GM20000 (cell line): ENCODE measurements around the gene OPTC.

Source experiments
- DNase-seq: peaks from one replicate; pipeline ENCODE4 v3.0.0; 2012; ENCODE audit warnings: low spot score
- CTCF ChIP-seq: IDR thresholded peaks from 2 replicates; pipeline ENCODE4 v1.5.1; 2012; ENCODE audit warnings: mild to moderate bottlenecking, control low read depth; ENCODE audit errors: extremely low read depth, missing control alignments

OPTC gene

GRCh38 chr1:203518541-203518940 lies 24.6 kb downstream of the OPTC start:
- no peak for DNase-seq

GRCh38 chr1:203519053-203519840 lies 25.3 kb downstream of the OPTC start:
- DNase-seq, result no peak
- no peak for TF ChIP-seq CTCF

More at GRCh38 chr1:203518541-203518940, 24.6 kb downstream of the OPTC start:
- TF ChIP-seq CTCF, result no peak

GRCh38 chr1:203519896-203520295 lies 25.9 kb downstream of the OPTC start:
- DNase-seq, result no peak
- TF ChIP-seq CTCF, result no peak

- no peak for TF ChIP-seq CTCF
- DNase-seq, result no peak
These were observed 26.4 kb downstream of the OPTC start for GRCh38 chr1:203520315-203520714.

GRCh38 chr1:203521074-203521794 lies 27.3 kb downstream of the OPTC start:
- TF ChIP-seq CTCF, result no peak
- no peak for DNase-seq

- no peak for TF ChIP-seq CTCF
- no peak for DNase-seq
These were observed 27.9 kb downstream of the OPTC start for GRCh38 chr1:203521812-203522211.

- TF ChIP-seq CTCF, result no peak
- DNase-seq, result no peak
These were observed 28.3 kb downstream of the OPTC start for GRCh38 chr1:203522237-203522636.
